GM18511 (cell line): Measurements from ENCODE around the gene SGCE.

Source experiments
- ATAC-seq: cut with Tn5 transposase; IDR thresholded peaks from one replicate; pipeline ENCODE4 v1.9.1; 2021; ENCODE audit warnings: mild to moderate bottlenecking, moderate library complexity; ENCODE audit not compliant: unreplicated experiment

SGCE gene

DNA sequence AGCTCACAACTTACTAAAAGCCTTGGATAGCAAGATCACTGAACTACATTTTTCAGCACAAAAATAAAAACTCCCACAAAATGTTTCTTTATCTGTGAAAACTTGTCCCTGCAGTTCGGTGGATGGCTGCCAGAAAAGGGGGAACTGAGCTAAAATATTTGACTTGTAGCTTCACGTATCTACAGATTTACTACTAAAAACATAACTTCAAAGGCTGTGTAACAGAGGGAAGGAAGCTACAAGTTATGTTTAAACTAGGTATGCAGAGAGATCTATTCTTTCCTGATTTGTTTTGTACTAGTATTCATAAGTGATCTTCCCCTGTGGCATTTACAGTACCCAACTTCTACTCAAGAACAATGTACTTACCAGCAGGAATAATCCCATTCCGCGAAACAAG, 25.1 kb downstream of the SGCE start:
- ATAC-seq: no peak

DNA sequence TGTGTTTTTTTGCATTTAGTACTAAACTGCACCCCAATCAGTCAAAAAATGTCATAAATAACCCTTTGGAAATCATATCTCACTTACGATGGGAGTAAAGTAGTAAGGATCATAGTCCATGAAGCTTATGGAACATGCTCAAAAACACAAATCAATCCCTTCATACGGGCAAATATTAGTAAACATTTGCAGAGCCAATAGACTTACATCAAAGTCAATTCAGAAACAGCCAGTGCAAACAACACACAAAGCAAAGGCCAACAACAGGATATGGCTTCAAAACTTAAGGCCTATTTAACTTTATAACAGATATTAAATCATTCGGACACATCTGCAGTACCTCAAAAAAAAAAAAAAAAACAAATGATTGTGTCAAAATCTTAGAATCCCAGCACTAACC, 32.1 kb downstream of the SGCE start:
- no peak for ATAC-seq

- no peak for ATAC-seq
Observed at GRCh38 chr7:94621120-94621519, 34.8 kb downstream of the SGCE start.

- ATAC-seq: peak; percentile 99
Observed at GRCh38 chr7:94620703-94621118, 35.2 kb downstream of the SGCE start.

DNA sequence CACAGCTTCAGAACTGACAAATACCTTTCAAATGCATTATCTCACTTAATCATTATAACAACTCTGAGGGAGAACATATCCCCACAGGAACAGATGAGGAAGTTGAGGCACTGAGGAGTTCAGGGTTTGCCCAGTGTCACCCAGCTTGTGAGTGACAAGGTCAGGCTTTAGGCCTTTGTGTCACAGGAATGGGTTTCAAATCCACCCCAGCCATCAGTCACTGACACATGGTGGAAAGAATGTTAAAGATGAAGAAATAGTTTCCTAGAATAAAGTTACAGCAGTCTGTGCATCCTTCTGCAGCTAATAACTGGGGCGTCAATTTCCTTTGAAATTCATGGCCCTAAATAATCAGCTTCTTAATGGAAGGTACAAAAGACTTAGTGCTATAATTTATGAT, 37.8 kb downstream of the SGCE start:
- no peak for ATAC-seq

DNA sequence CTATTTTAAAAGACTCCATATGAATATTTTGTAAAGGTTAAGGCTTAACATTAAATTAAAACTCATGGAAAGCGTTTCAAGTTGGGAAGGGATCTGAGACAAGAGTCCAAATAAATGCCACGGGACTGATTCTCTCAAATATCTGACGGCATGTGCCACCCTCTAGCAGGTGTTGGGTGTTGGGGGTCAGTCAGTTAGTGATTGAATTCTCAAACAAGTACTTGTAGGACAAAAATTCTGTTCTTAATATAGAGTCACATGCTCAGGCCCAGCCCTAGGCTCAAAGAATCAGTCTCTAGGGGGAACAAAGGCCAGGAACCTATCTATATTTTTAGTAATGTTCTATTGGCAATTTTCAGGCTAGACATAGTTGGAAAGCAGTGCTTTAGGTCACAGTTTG, 39.1 kb downstream of the SGCE start:
- no peak for ATAC-seq

- no peak for ATAC-seq
Observed at GRCh38 chr7:94615666-94616065, 40.3 kb downstream of the SGCE start.

- ATAC-seq: no peak
Observed at GRCh38 chr7:94612661-94613060, 43.3 kb downstream of the SGCE start.

DNA sequence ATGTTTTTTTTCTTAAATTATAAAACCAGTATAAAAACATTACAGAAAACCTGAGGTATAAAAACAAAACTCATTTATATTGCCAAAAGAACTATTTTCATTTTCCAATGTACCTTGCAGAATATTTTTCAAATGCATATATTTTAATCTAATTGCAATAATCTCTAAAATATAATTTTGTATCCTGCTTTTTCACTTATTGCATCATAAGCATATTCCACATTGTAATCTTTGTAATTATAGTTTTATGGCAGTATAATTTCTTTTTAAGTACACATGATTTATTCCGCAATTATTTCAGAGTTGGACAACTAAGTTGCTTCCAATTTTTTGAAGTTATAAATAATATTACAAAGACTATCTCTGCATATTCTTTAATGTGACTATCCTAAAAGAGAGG, 43.7 kb downstream of the SGCE start:
- no peak for ATAC-seq

DNA sequence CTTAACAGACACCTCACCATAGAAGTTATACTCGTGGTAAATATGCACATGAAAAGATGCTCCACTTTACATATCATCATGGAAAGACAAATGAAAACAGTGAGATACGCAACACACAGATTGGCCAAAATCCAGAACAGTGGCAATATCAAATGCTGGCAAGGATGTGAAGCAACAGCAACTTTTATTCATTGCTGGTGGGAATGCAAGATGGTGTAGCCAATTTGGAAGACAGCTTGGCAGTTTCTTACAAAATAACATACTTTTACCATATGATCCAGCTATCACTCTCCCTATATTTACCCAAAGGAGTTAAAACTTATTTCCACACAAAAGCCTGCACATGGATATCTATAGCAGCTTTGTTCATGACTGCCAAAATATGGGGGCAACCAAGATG, 46.4 kb downstream of the SGCE start:
- ATAC-seq: no peak

- peak; percentile 92 for ATAC-seq
Observed at GRCh38 chr7:94605031-94605430, 50.9 kb downstream of the SGCE start.

GRCh38 chr7:94602181-94602580, 53.8 kb downstream of the SGCE start:
- ATAC-seq: no peak

- no peak for ATAC-seq
Observed at GRCh38 chr7:94600267-94600666, 55.7 kb downstream of the SGCE start.

DNA sequence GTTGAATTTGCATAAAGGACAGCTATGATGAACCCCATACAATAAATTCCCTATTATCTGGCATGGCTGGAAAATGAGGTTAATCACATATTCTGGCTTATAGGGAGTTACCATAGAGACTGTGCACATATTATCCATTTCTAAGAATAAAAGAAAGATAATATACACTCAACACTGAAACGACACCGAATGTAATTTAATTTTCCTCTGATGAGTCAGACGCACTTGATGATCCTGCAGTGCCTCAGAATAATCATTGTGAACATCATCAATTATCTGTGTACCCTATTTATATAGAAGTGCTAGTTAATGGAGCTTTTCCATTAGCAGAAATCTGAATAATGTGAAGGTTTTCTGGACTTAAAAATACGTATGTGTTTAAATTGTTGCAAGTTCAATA, 60.2 kb downstream of the SGCE start:
- ATAC-seq: no peak

GRCh38 chr7:94594882-94595281, 61.1 kb downstream of the SGCE start:
- ATAC-seq: no peak

- ATAC-seq: peak; percentile 89
Observed at GRCh38 chr7:94591176-94591575, 64.8 kb downstream of the SGCE start.

- ATAC-seq: peak; percentile 71
Observed at GRCh38 chr7:94590526-94591162, 65.3 kb downstream of the SGCE start.

GRCh38 chr7:94588075-94588474, 67.9 kb downstream of the SGCE start:
- no peak for ATAC-seq

DNA sequence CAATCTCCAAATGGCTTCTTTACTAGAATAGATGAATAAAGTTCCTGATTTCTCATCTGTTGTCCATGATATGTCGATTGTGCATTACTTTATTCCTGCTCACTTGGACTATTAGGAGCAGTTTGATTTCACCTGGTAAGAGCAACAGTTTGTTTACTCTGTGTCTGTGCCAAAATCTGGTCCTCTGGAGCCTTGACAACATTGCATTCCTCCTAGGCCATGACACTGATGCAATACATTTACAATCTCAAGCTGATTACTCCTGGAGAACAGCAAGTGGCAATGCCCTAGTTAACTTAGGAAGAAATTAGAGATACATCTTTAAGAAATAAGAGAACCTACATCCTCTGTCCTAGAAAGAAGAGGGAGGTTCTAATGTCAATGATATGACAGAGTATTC, 71.8 kb downstream of the SGCE start:
- ATAC-seq: no peak

DNA sequence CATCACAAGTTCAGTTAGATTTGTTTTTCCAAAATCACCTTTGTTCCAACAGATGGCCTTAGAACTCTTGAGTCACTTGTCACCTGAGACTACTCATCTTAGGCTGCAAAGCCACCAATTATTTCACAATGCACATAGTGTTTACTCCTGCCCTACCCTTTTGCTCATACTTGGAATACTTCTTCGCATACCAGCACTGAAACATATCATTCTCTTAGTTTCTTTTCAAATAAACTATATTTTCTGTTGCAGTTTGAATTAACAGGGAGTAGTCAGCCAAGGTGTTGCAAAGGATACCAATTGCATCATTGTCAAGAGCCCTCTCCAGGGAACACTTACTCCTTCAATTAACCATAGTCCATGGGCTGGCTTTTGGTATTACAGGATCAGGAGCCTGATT, 75.3 kb downstream of the SGCE start:
- no peak for ATAC-seq

- no peak for ATAC-seq
Observed at GRCh38 chr7:94579470-94579869, 76.5 kb downstream of the SGCE start.

GRCh38 chr7:94578614-94579013, 77.3 kb downstream of the SGCE start:
- ATAC-seq: no peak

DNA sequence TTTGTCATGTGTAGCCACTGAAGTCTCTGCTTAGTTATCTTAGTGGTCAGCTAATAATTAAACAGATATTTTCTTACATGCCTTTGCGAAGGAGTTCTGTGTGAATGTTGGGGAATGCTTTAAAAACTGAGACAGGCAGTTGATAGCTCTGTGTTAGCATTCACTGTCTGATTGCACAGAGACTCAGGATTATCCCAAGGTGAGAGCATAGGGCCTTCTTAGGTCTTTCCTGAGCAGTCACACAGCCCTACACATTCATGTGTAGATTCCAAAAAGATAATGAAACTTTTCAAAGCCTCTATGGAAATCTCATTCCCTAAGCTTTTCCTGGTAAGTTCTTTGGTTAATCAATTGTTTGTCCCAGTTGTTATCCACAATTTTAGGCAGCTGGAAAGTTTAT, 78.6 kb downstream of the SGCE start:
- no peak for ATAC-seq
